Trophoblast cell (in vitro differentiated cells and primary cell): ENCODE measurements around the gene RNF34.
"Not testable (repeated sequence)": the region's sequence is repeated elsewhere in the genome, so short reads cannot be mapped to it uniquely, and the experiment has no call there.

Experiments
- DNase-seq, 2 donors: peaks; one replicate each; pipeline ENCODE4 v3.0.0-alpha.2; 2016
- H2AFZ ChIP-seq: 2 replicates; pipeline ENCODE4 v1.6.1; 2013; ENCODE audit warnings: low read length, moderate library complexity, mild to moderate bottlenecking; ENCODE audit not compliant: insufficient read depth, poor library complexity
- H2AK5ac ChIP-seq: 2 replicates; pipeline ENCODE4 v1.6.1; 2013; ENCODE audit warnings: mild to moderate bottlenecking, low read length
- H2BK120ac ChIP-seq: 2 replicates; pipeline ENCODE4 v1.6.1; 2013; ENCODE audit warnings: low read length, mild to moderate bottlenecking, moderate library complexity; ENCODE audit not compliant: insufficient read depth, poor library complexity
- H2BK12ac ChIP-seq: 2 replicates; pipeline ENCODE4 v1.6.1; 2013; ENCODE audit warnings: mild to moderate bottlenecking, low read length, moderate library complexity
- H2BK5ac ChIP-seq: 2 replicates; pipeline ENCODE4 v1.6.1; 2013; ENCODE audit warnings: low read length, low read depth, moderate library complexity, mild to moderate bottlenecking; ENCODE audit not compliant: poor library complexity
- H3K14ac ChIP-seq: 2 replicates; pipeline ENCODE4 v1.6.1; 2013; ENCODE audit warnings: mild to moderate bottlenecking, low read length
- H3K18ac ChIP-seq: 2 replicates; pipeline ENCODE4 v1.6.1; 2013; ENCODE audit warnings: mild to moderate bottlenecking, low read length
- H3K23ac ChIP-seq: 2 replicates; pipeline ENCODE4 v1.6.1; 2013; ENCODE audit warnings: low read length
- H3K27ac ChIP-seq: 2 replicates; pipeline ENCODE4 v1.5.1; 2013; ENCODE audit warnings: low read depth, mild to moderate bottlenecking, inconsistent platforms, low read length, moderate library complexity
- H3K27me3 ChIP-seq: 2 replicates; pipeline ENCODE4 v1.6.1; 2013; ENCODE audit warnings: inconsistent platforms, mild to moderate bottlenecking, low read length, moderate library complexity; ENCODE audit not compliant: insufficient read depth
- H3K36me3 ChIP-seq, 2 experiments: 1 replicate in 1 of 2; 2 replicates in 1 of 2; pipeline ENCODE4 v1.6.1; 2013; ENCODE audit warnings: low read length in 2 of 2, mild to moderate bottlenecking in 2 of 2, moderate library complexity in 1 of 2; ENCODE audit not compliant: insufficient read depth in 2 of 2, control insufficient read depth in 1 of 2
- H3K4ac ChIP-seq: 2 replicates; pipeline ENCODE4 v1.6.1; 2013; ENCODE audit warnings: low read depth, mild to moderate bottlenecking, low read length, moderate library complexity
- H3K4me1 ChIP-seq, 2 experiments: 1 replicate in 1 of 2; 2 replicates in 1 of 2; pipeline ENCODE4 v1.6.1; 2013; ENCODE audit warnings: low read length in 2 of 2, mild to moderate bottlenecking in 2 of 2, moderate library complexity in 1 of 2; ENCODE audit not compliant: insufficient read depth in 2 of 2, control insufficient read depth in 1 of 2
- H3K4me2 ChIP-seq: 2 replicates; pipeline ENCODE4 v1.6.1; 2013; ENCODE audit warnings: inconsistent platforms, mild to moderate bottlenecking, low read length, moderate library complexity
- H3K4me3 ChIP-seq: 2 replicates; pipeline ENCODE4 v1.5.1; 2013; ENCODE audit warnings: mild to moderate bottlenecking, low read depth, low read length, inconsistent platforms
- H3K79me1 ChIP-seq: one replicate; pipeline ENCODE4 v1.6.1; 2013; ENCODE audit warnings: low read length
- H3K79me2 ChIP-seq: 2 replicates; pipeline ENCODE4 v1.6.1; 2013; ENCODE audit warnings: low read length, mild to moderate bottlenecking; ENCODE audit not compliant: control insufficient read depth, insufficient read depth, poor library complexity
- H3K9ac ChIP-seq: 2 replicates; pipeline ENCODE4 v1.6.1; 2013; ENCODE audit warnings: mild to moderate bottlenecking, low read length
- H3K9me3 ChIP-seq: 2 replicates; pipeline ENCODE4 v1.6.1; 2013; ENCODE audit warnings: low read depth, mild to moderate bottlenecking, control low read depth, inconsistent platforms, low read length; ENCODE audit not compliant: insufficient read depth
- H4K12ac ChIP-seq: 2 replicates; pipeline ENCODE4 v1.6.1; 2013; ENCODE audit warnings: low read depth, mild to moderate bottlenecking, low read length, moderate library complexity
- H4K8ac ChIP-seq: 2 replicates; pipeline ENCODE4 v1.6.1; 2013; ENCODE audit warnings: low read depth, mild to moderate bottlenecking, low read length, moderate library complexity
- H4K91ac ChIP-seq: one replicate; pipeline ENCODE4 v1.6.1; 2013; ENCODE audit warnings: low read depth, mild to moderate bottlenecking, low read length, moderate library complexity
- WGBS: extraction: QIAGEN DNeasy Blood & Tissue Kit; methylation state at CpG from one replicate; pipeline ENCODE4 v1.1.7; 2013; ENCODE audit warnings: missing lambda C conversion rate; ENCODE audit not compliant: insufficient read length, insufficient coverage; ENCODE audit errors: extremely low coverage; 5-methylcytosine and 5-hydroxymethylcytosine counted together

Gene RNF34

GRCh38 chr12:121373755-121374154, 26.2 kb upstream of the RNF34 start:
- Histone ChIP-seq H4K8ac (no peak overlapping the region), H3K27ac (no peak overlapping the region), H3K9ac (no peak overlapping the region), H2BK12ac (no peak overlapping the region), H2AFZ (no peak overlapping the region), H2AK5ac (no peak overlapping the region), H4K91ac (no peak overlapping the region), H2BK120ac (no peak overlapping the region), H3K18ac (no peak overlapping the region), H2BK5ac (no peak overlapping the region), H3K27me3 (no peaks in the 10 kb centered on the region), H3K4ac (no peak overlapping the region), H3K14ac (no peak overlapping the region), H4K12ac (no peak overlapping the region), H3K4me2 (no peak overlapping the region), H3K4me1 (no peaks in the 10 kb centered on the region), H3K4me3 (no peak overlapping the region), H3K9me3 (no peaks in the 10 kb centered on the region), H3K79me2 (no peaks in the 10 kb centered on the region), H3K23ac (no peak overlapping the region), H3K79me1 (no peaks in the 10 kb centered on the region), H3K36me3 (no peaks in the 10 kb centered on the region)
- WGBS = no CpG with 5 or more reads among the region's 6 CpGs
- no peak for DNase-seq

DNA sequence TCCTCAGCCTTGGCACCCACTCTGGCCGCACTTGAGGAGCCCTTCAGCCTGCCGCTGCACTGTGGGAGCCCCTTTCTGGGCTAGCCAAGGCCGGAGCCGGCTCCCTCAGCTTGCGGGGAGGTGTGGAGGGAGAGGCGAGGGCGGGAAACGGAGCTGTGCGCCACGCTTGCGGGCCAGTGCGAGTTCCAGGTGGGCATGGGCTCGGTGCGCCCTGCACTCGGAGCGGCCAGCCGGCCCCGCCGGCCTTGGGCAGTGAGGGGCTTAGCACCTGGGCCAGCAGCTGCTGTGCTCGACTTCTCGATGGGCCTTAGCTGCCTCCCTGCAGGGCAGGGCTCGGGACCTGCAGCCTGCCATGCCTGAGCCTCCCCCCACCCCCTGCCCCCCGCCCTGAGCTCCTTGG, 25.6 kb upstream of the RNF34 start:
- H3K27me3 ChIP-seq, H3K9me3 ChIP-seq, H2BK12ac ChIP-seq, H2BK120ac ChIP-seq, H4K8ac ChIP-seq, H3K14ac ChIP-seq, H3K4me3 ChIP-seq, H2AFZ ChIP-seq, H3K4me2 ChIP-seq, H3K36me3 ChIP-seq, DNase-seq, H3K4me1 ChIP-seq, H4K91ac ChIP-seq, H3K4ac ChIP-seq, H3K18ac ChIP-seq, H3K79me2 ChIP-seq, H2AK5ac ChIP-seq, H4K12ac ChIP-seq, H3K79me1 ChIP-seq, H2BK5ac ChIP-seq, H3K27ac ChIP-seq, H3K9ac ChIP-seq, H3K23ac ChIP-seq: not testable (repeated sequence)
- no CpG with 5 or more reads among the region's 23 CpGs for WGBS

GRCh38 chr12:121374945-121375584, 24.9 kb upstream of the RNF34 start:
- H4K91ac ChIP-seq, H2BK120ac ChIP-seq, H3K79me2 ChIP-seq, H3K4ac ChIP-seq, H4K12ac ChIP-seq, H3K9ac ChIP-seq, H2AK5ac ChIP-seq, DNase-seq, H3K4me1 ChIP-seq, H3K36me3 ChIP-seq, H3K79me1 ChIP-seq, H3K4me3 ChIP-seq, H3K4me2 ChIP-seq, H3K14ac ChIP-seq, H2BK5ac ChIP-seq, H3K27me3 ChIP-seq, H3K23ac ChIP-seq, H3K9me3 ChIP-seq, H2BK12ac ChIP-seq, H3K18ac ChIP-seq, H3K27ac ChIP-seq, H4K8ac ChIP-seq, H2AFZ ChIP-seq: not testable (repeated sequence)
- no CpG with 5 or more reads among the region's 14 CpGs for WGBS

DNA sequence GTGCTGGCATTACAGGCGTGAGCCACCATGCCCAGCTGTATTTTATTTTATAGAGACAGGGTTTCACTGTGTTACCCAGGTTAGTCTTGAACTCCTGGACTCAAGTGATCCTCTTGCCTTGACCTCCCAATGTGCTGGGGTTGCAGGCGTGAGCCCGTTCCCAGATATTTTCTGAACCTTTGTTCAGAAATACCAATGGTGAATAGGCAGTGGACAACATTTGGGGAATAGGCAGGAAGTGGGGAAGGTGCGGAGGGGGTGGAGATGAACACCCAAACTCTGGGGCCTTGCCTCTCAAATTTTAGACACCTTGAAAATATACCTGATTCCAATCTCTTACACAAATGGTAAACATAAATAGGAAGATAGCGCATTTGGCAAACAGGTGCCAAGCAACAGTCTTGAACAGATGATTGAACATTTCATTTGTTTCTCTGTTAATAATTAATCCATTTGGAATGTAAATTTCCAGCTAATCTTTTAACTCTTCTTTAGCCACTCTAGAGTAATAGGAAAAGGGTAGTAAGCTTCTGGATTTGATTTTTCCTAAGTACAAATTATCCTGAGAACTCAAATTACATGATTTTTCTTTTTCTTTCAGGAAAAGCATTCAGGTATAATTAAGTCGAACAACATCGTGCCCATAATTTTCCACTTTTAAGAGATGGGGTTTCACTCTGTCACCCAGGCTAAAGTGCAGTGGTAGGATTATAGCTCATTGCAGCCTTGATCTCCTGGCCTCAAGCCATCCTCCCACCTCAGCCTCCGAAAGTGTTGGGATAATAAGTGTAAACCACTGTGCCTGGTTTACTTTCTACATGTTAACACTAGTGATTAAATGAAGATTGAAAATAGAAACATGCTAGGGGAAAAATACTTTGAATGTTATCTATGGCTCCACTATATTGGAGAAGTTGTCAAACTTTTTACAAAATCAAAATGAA, 22.9 kb upstream of the RNF34 start:
- H3K4me1 ChIP-seq = no peaks in the 10 kb centered on the region
- H2BK12ac ChIP-seq = no peak overlapping the region
- H2AFZ ChIP-seq = no peak overlapping the region
- H3K18ac ChIP-seq = no peak overlapping the region
- no peaks in the 10 kb centered on the region for H3K27me3 ChIP-seq
- no peak overlapping the region for H2BK120ac ChIP-seq
- H3K79me1 ChIP-seq = no peaks in the 10 kb centered on the region
- no peak overlapping the region for H2BK5ac ChIP-seq
- H3K4me2 ChIP-seq = no peak overlapping the region
- H3K4ac ChIP-seq = no peak overlapping the region
- no peak for DNase-seq
- no peak overlapping the region for H3K9ac ChIP-seq
- no peak overlapping the region for H4K8ac ChIP-seq
- no peak overlapping the region for H4K91ac ChIP-seq
- H3K36me3 ChIP-seq = no peaks in the 10 kb centered on the region
- no peaks in the 10 kb centered on the region for H3K79me2 ChIP-seq
- no CpG with 5 or more reads among the region's 8 CpGs for WGBS
- H3K14ac ChIP-seq = no peak overlapping the region
- no peak overlapping the region for H4K12ac ChIP-seq
- H3K23ac ChIP-seq = no peak overlapping the region
- no peak overlapping the region for H3K27ac ChIP-seq
- H3K9me3 ChIP-seq = no peaks in the 10 kb centered on the region
- H2AK5ac ChIP-seq = no peak overlapping the region
- no peak overlapping the region for H3K4me3 ChIP-seq
